Ascending aorta (tissue), 2 donors: Measurements from ENCODE around the gene RPLP2. TPM values are rescaled to one million over a fixed set of nuclear protein-coding genes. Genes with fewer than 3 reads are reported as not detected.

ENCODE experiments used
- DNase-seq, 2 donors: peaks; one replicate each; pipeline ENCODE4 v3.0.0-alpha.2; 2019; ENCODE audit warnings: low spot score in 2 of 2
- H3K27ac ChIP-seq, 2 donors: fragments of 200-600 bp; sonication (generic); one replicate each; pipeline ENCODE4 v1.5.1; 2016 to 2017; ENCODE audit warnings: mild to moderate bottlenecking in 1 of 2
- H3K27me3 ChIP-seq: fragments of 200-600 bp; sonication (generic); one replicate; pipeline ENCODE4 v1.5.1; 2017
- H3K36me3 ChIP-seq, 2 donors: fragments of 200-600 bp; sonication (generic); one replicate each; pipeline ENCODE4 v1.5.1; 2016
- H3K4me1 ChIP-seq, 2 donors: fragments of 200-600 bp; sonication (generic); one replicate each; pipeline ENCODE4 v1.5.1; 2016 to 2017; ENCODE audit warnings: mild to moderate bottlenecking in 1 of 2
- H3K4me3 ChIP-seq, 2 donors: fragments of 200-600 bp; sonication (generic); one replicate each; pipeline ENCODE4 v1.5.1; 2016 to 2017; ENCODE audit warnings: mild to moderate bottlenecking in 1 of 2
- H3K9me3 ChIP-seq, 2 donors: fragments of 200-600 bp; sonication (generic); one replicate each; pipeline ENCODE4 v1.5.1; 2016
- intact Hi-C: fragments of 100-400 bp; cut with DNase I; formaldehyde crosslinking; loops from one replicate; pipeline ENCODE4 v1.15.1; 2023
- total RNA-seq: library from RNA; depleted of rRNA; stranded (reverse); fragments of >200 nt; gene quantifications from one replicate; pipeline ENCODE4 v1.1.0, GENCODE V29; 2016
- TF ChIP-seq, protein P1 (sequence below), 3 experiments: fragments of 200-600 bp in 2 of 3; fragments of 450-650 bp in 1 of 3; sonication (generic) in 2 of 3; IDR thresholded peaks; one replicate each; pipeline ENCODE4 v1.5.1; 2016 to 2019; ENCODE audit warnings: antibody characterized with exemption in 3 of 3, mild to moderate bottlenecking in 1 of 3, moderate library complexity in 1 of 3

The RPLP2 gene
- total RNA-seq, 1 donor from 2014 or later, result 897 TPM

DNA sequence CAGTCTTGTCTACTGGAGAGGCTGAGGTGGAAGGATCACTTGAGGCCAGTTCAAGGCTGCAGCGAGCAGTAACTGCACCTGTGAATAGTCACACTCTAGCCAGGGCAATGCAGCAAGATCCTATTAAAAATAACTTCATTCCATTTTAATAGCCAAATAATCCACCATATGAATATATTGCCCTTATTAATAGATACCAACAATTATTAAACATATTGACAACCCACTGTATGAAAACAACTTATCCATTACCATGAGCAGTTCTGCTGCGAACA lies 42.9 kb upstream of the RPLP2 start:
- H3K4me3 ChIP-seq, result no peak overlapping the region
- H3K36me3 ChIP-seq, result peaks cover 60 to 77% of the 10 kb centered on the region in 2 donors
- H3K27me3 ChIP-seq, result no peaks in the 10 kb centered on the region
- intact Hi-C loops, result no loop called here
- no peaks in the 10 kb centered on the region for H3K4me1 ChIP-seq
- DNase-seq, result no peak
- H3K27ac ChIP-seq, result no peak overlapping the region
- TF ChIP-seq, protein P1, sequence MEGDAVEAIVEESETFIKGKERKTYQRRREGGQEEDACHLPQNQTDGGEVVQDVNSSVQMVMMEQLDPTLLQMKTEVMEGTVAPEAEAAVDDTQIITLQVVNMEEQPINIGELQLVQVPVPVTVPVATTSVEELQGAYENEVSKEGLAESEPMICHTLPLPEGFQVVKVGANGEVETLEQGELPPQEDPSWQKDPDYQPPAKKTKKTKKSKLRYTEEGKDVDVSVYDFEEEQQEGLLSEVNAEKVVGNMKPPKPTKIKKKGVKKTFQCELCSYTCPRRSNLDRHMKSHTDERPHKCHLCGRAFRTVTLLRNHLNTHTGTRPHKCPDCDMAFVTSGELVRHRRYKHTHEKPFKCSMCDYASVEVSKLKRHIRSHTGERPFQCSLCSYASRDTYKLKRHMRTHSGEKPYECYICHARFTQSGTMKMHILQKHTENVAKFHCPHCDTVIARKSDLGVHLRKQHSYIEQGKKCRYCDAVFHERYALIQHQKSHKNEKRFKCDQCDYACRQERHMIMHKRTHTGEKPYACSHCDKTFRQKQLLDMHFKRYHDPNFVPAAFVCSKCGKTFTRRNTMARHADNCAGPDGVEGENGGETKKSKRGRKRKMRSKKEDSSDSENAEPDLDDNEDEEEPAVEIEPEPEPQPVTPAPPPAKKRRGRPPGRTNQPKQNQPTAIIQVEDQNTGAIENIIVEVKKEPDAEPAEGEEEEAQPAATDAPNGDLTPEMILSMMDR (IDR thresholded peaks at IDR 0.05), result no peak
- no peaks in the 10 kb centered on the region for H3K9me3 ChIP-seq

DNA sequence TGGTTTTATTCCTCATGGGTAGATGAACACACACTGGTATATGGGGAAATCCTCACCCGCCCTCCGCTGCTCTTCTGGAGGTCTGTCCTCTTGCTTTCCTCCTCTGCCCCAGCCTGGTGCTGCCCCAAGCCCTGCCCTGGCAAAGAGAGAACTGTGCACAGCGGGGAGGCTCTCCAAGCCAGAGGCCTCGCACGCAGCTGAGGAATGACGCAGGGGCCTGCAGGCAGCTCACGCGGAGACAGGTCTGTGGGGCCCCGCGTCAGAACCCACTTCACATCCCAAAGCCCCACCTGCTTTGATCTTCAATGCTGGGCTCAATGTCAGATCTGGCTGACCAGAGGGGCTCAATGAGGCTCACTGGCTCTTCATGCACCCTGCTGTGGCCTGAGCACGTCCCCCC lies 42.5 kb upstream of the RPLP2 start:
- no peak overlapping the region for H3K4me3 ChIP-seq
- TF ChIP-seq, protein P1 (IDR thresholded peaks at IDR 0.05), result no peak
- no peaks in the 10 kb centered on the region for H3K9me3 ChIP-seq
- no peaks in the 10 kb centered on the region for H3K27me3 ChIP-seq
- no peak for DNase-seq
- intact Hi-C loops, result no loop called here
- H3K4me1 ChIP-seq, result no peaks in the 10 kb centered on the region
- H3K36me3 ChIP-seq, result peaks cover 58 to 77% of the 10 kb centered on the region in 2 donors
- H3K27ac ChIP-seq, result no peak overlapping the region

- no peak for DNase-seq
- intact Hi-C loops, result no loop called here
- Histone ChIP-seq H3K27ac (no peak overlapping the region), H3K36me3 (peaks cover 33 to 61% of the 10 kb centered on the region in 2 donors), H3K9me3 (no peaks in the 10 kb centered on the region), H3K27me3 (no peaks in the 10 kb centered on the region), H3K4me3 (no peak overlapping the region), H3K4me1 (no peaks in the 10 kb centered on the region)
- TF ChIP-seq, protein P1 (IDR thresholded peaks at IDR 0.05), result no peak
Observed at GRCh38 chr11:769887-770641, 39.7 kb upstream of the RPLP2 start.

DNA sequence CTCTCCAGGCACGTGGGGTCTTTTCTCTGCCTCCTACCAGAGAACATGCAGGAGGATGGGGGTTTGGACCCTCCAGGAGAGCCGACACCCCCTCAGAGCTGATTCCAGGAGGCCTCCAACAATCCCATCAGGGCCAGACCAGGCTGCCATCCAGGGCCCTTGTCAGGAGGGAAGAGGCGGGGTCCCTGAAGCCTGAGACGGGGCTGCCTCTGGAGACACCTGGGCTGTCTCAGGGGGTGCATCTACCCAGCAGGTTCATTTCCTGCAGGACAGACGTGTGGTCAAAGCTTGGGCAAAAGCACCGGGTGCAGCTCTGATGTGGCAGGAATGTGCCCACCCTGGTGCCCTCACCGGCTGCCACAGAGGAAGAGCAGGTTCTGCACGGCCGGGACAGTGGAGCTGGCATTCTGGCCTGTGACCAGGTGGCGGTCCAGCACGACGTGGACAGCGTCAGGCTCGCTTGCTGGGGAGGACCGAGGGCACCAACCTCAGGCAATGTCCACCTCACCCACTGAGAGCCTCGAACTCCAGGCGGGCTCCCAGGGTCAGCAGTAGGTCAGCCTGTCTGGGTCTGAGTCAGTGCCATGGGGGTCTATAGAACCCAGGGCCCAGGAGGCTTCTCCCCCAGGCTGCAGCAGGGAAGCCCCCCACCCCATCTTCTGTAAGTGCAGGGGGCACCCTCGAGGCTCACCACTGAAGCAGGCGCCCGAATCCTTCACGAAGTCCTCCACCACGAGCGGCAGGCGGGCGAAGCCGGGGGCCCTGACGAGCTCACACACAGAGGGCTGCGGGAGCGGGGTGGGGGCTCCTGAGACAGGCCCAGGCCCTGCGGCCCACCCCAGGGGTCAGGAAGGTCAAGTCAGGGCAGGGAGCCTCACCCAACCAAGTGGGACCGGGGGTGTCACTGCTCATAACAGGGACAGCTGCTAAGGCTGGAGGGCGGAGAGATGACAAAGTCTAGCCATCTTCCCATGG lies 38.8 kb upstream of the RPLP2 start:
- Histone ChIP-seq H3K27ac (no peak overlapping the region), H3K4me3 (no peak overlapping the region), H3K4me1 (peaks cover 0 to 7% of the 10 kb centered on the region in 2 donors), H3K27me3 (no peaks in the 10 kb centered on the region), H3K9me3 (no peaks in the 10 kb centered on the region), H3K36me3 (peaks cover 28 to 54% of the 10 kb centered on the region in 2 donors)
- intact Hi-C loops, result no loop called here
- TF ChIP-seq, protein P1 (IDR thresholded peaks at IDR 0.05), result no peak
- DNase-seq, result no peak

GRCh38 chr11:771617-772204 lies 38.1 kb upstream of the RPLP2 start:
- no peak for DNase-seq
- TF ChIP-seq, protein P1 (IDR thresholded peaks at IDR 0.05), result no peak
- Histone ChIP-seq H3K36me3 (peaks cover 23 to 46% of the 10 kb centered on the region in 2 donors), H3K9me3 (no peaks in the 10 kb centered on the region), H3K27ac (no peak overlapping the region), H3K4me1 (peaks cover 7 to 15% of the 10 kb centered on the region in 2 donors), H3K4me3 (no peak overlapping the region), H3K27me3 (no peaks in the 10 kb centered on the region)
- intact Hi-C loops, result no loop called here
